K562 (cell line): ENCODE measurements around the gene ZNF791. TPM values are rescaled to one million over a fixed set of nuclear protein-coding genes. Genes with fewer than 3 reads are reported as not detected.

Experiments used
- ATAC-seq: fragments of 200-7000 bp; cut with Tn5 transposase; 3 replicates; pipeline ENCODE4 v1.9.1; 2020; ENCODE audit warnings: moderate library complexity
- BruUV-seq: library from RNA; stranded (reverse); fragments of 400-500 nt; replicated peaks from 2 replicates; lab custom pipeline; 2021; lab: Mats Ljungman, UMichigan
- CTCF ChIA-PET: fragments of 300-600 bp; formaldehyde crosslinking; extraction: SDS; loops from one replicate; lab custom pipeline; 2021; ENCODE audit warnings: low intra/inter-chr PET ratio; lab: Yijun Ruan, JAX
- POLR2A ChIA-PET: fragments of 300-600, 350-650 bp; sonication (Branson Sonifier 250); formaldehyde crosslinking; extraction: SDS; loops from one replicate; lab custom pipeline; 2021; ENCODE audit warnings: antibody characterized with exemption, inconsistent platforms; lab: Yijun Ruan, JAX
- DNase-seq, 4 experiments: peaks; one replicate each; pipeline versions ENCODE4 v3.0.0 to v3.0.0-alpha.2; 2011 to 2018; ENCODE audit warnings: low spot score in 3 of 4, mixed read lengths in 3 of 4; ENCODE audit errors: extremely low read depth in 1 of 4
- FAIRE-seq: peaks from 2 replicates; lab custom pipeline; 2011; peaks lifted over from hg19 to GRCh38; lab: Jason Lieb, UNC
- H2AFZ ChIP-seq: 2 replicates; pipeline ENCODE4 v1.6.0; 2011; ENCODE audit warnings: low read depth, low read length, control low read depth, inconsistent platforms
- H3K27ac ChIP-seq: fragments of 200-600 bp; 3 replicates; pipeline ENCODE4 v1.8.0; 2011; ENCODE audit warnings: low read depth, mild to moderate bottlenecking, control low read depth, inconsistent platforms, low read length, moderate library complexity, mixed read lengths; ENCODE audit errors: extremely low read depth
- H3K27me3 ChIP-seq, 2 experiments: fragments of 300-600 bp in 1 of 2; 2 replicates in 1 of 2; 3 replicates in 1 of 2; pipeline versions ENCODE4 v1.6.0 to v1.8.0; 2011; ENCODE audit warnings: inconsistent platforms in 2 of 2, low read length in 2 of 2, mild to moderate bottlenecking in 1 of 2, mixed read lengths in 1 of 2, moderate library complexity in 1 of 2; ENCODE audit not compliant: control insufficient read depth in 2 of 2, insufficient read depth in 2 of 2
- H3K36me3 ChIP-seq: fragments of 300-600 bp; 3 replicates; pipeline ENCODE4 v1.8.0; 2011; ENCODE audit warnings: mild to moderate bottlenecking, low read length, inconsistent platforms; ENCODE audit not compliant: control insufficient read depth, insufficient read depth
- H3K4me1 ChIP-seq, 2 experiments: fragments of 200-600 bp in 1 of 2; replicated peaks in 1 of 2; 2 replicates in 1 of 2; 3 replicates in 1 of 2; pipeline versions ENCODE4 v1.5.1 to v1.8.0; 2011; ENCODE audit warnings: inconsistent platforms in 2 of 2, low read length in 2 of 2, mild to moderate bottlenecking in 1 of 2, mixed read lengths in 1 of 2, moderate library complexity in 1 of 2; ENCODE audit not compliant: control insufficient read depth in 2 of 2, insufficient read depth in 2 of 2
- H3K4me2 ChIP-seq: 2 replicates; pipeline ENCODE4 v1.6.1; 2011; ENCODE audit warnings: low read length, control low read depth, inconsistent platforms, mixed read lengths; ENCODE audit not compliant: insufficient read depth
- H3K4me3 ChIP-seq: fragments of 200-600 bp; sonication (generic), shearing (Covaris generic); 2 replicates; pipeline ENCODE4 v1.5.1; 2016; ENCODE audit warnings: control low read depth, inconsistent platforms
- H3K79me2 ChIP-seq: fragments of 200-600 bp; 3 replicates; pipeline ENCODE4 v1.8.0; 2011; ENCODE audit warnings: low read length, inconsistent platforms; ENCODE audit not compliant: control insufficient read depth, insufficient read depth
- H3K9ac ChIP-seq, 2 experiments: 2 replicates each; pipeline versions ENCODE4 v1.6.0 to v1.6.1; 2011; ENCODE audit warnings: low read depth in 2 of 2, low read length in 2 of 2, control low read depth in 1 of 2, inconsistent platforms in 1 of 2, mild to moderate bottlenecking in 1 of 2, mixed read lengths in 1 of 2; ENCODE audit not compliant: insufficient read depth in 1 of 2
- H3K9me1 ChIP-seq: one replicate; pipeline ENCODE4 v1.6.0; 2011; ENCODE audit warnings: inconsistent platforms, mild to moderate bottlenecking, low read length, moderate library complexity; ENCODE audit not compliant: control insufficient read depth, insufficient read depth
- H3K9me3 ChIP-seq: replicated peaks from 2 replicates; pipeline ENCODE4 v1.5.1; 2011; ENCODE audit warnings: low read depth, low read length, inconsistent platforms; ENCODE audit not compliant: control insufficient read depth, insufficient read depth
- H4K20me1 ChIP-seq: replicated peaks from 2 replicates; pipeline ENCODE4 v1.6.1; 2011; ENCODE audit warnings: low read length, inconsistent platforms, mixed read lengths; ENCODE audit not compliant: control insufficient read depth, insufficient read depth
- CHD7 ChIP-seq: fragments of 200-600 bp; sonication (generic); IDR thresholded peaks from one replicate; pipeline ENCODE4 v1.6.1; 2012; ENCODE audit warnings: mild to moderate bottlenecking, low read depth, low read length, inconsistent platforms
- HINFP ChIP-seq: fragments of 450-650 bp; conservative IDR thresholded peaks from 2 replicates; pipeline ENCODE4 v1.6.1; 2016; ENCODE audit warnings: missing genetic modification characterization, low read depth, mild to moderate bottlenecking, control low read depth, missing compliant biosample characterization
- MYNN ChIP-seq, 2 experiments: sonication (generic); formaldehyde crosslinking in 1 of 2; IDR thresholded peaks; 2 replicates each; pipeline versions ENCODE4 v1.5.0 to v1.6.1; 2016 to 2020; ENCODE audit warnings: antibody characterized with exemption in 1 of 2, missing genetic modification reagents in 1 of 2
- NFIC ChIP-seq: fragments of 450-650 bp; IDR thresholded peaks from 2 replicates; pipeline ENCODE4 v1.6.1; 2017; ENCODE audit warnings: mild to moderate bottlenecking, inconsistent platforms
- STAT5A ChIP-seq: IDR thresholded peaks from 2 replicates; pipeline ENCODE4 v1.6.1; 2012; ENCODE audit warnings: low read length, inconsistent platforms, borderline replicate concordance
- THRA ChIP-seq: fragments of 450-650 bp; IDR thresholded peaks from 2 replicates; pipeline ENCODE4 v1.6.1; 2017; ENCODE audit warnings: mild to moderate bottlenecking, moderate library complexity
- ZNF212 ChIP-seq: fragments of 450-650 bp; formaldehyde crosslinking; IDR thresholded peaks from 2 replicates; pipeline ENCODE4 v1.4.0; 2020; ENCODE audit warnings: mild to moderate bottlenecking
- WGBS: fragments of 100-300 bp; shearing (Covaris generic); methylation state at CpG from one replicate; pipeline ENCODE4 v1.1.6; 2016; ENCODE audit warnings: low coverage, mixed read lengths; ENCODE audit not compliant: insufficient coverage; ENCODE audit errors: missing lambda C conversion rate; 5-methylcytosine and 5-hydroxymethylcytosine counted together
- in situ Hi-C: fragments of 300-500 bp; cut with MboI; formaldehyde crosslinking; loops from 4 replicates; pipeline ENCODE4 v1.15.0; 2018; ENCODE audit warnings: inconsistent platforms, mixed read lengths
- intact Hi-C: fragments of 100-400 bp; cut with micrococcal nuclease; formaldehyde crosslinking; loops from 2 replicates; pipeline ENCODE4 v1.14.2; 2022
- polyA plus RNA-seq, 8 experiments: library from polyadenylated mRNA; depleted of rRNA in 4 of 8; stranded (reverse) in 5 of 8; unstranded in 3 of 8; fragments of >200 nt; fragmentation: Nextera tagmentation in 2 of 8; fragmentation: Illumina TruSeq in 1 of 8; extraction: Ambion mirVana in 2 of 8; extraction: Trizol in 1 of 8; gene quantifications; 2 replicates each; pipeline versions ENCODE4 v1.2.1 to v1.2.3, GENCODE V29; 2011 to 2014; ENCODE audit warnings: inconsistent platforms in 1 of 8, missing spikeins in 1 of 8
- total RNA-seq, 7 experiments: library from RNA; depleted of rRNA in 6 of 7; stranded (reverse); fragments of >200 nt in 6 of 7; fragmentation: Illumina TruSeq in 2 of 7; extraction: Trizol in 2 of 7; gene quantifications; 2 replicates each; pipeline versions ENCODE4 v1.2.1 to v1.2.3, GENCODE V29; 2011 to 2021; ENCODE audit warnings: low replicate concordance in 1 of 7

ZNF791 gene
- total and polyA plus RNA-seq, 9 of the 15 experiments (the other 6 are each of a cell fraction or from before 2014, with no cell fraction given), result 7.8 to 22.7 (median 13.1) TPM

GRCh38 chr19:12647047-12647446, 36.3 kb downstream of the ZNF791 start:
- ChIA-PET CTCF (interaction anchor here (0.7 kb wide), 1 partner anchor 189 kb away, joined by 3 read pairs; no protein-coding TSS in a partner anchor), POLR2A (interaction anchor here (0.6 kb wide), 1 partner anchor 26 kb away, joined by 4 read pairs; no protein-coding TSS in a partner anchor)
- Histone ChIP-seq H3K4me1 (peaks cover 2 to 27% of the 10 kb centered on the region in 2 experiments; a peak in 4 of 5 replicates), H4K20me1 (no peaks in the 10 kb centered on the region), H3K9me1 (no peaks in the 10 kb centered on the region), H3K36me3 (no peaks in the 10 kb centered on the region; the same call in 2 of the 3 replicates), H3K9me3 (no peaks in the 10 kb centered on the region), H3K79me2 (no peaks in the 10 kb centered on the region), H3K4me2 (peak overlapping the region; percentile 71), H3K4me3 (peak overlapping the region; percentile 48; the same call in 1 of the 2 replicates), H3K9ac (no peak overlapping the region), H3K27ac (no peak overlapping the region), H3K27me3 (no peaks in the 10 kb centered on the region), H2AFZ (no peak overlapping the region)
- no peak for DNase-seq
- no peak for ATAC-seq
- 62% methylated on average over 7 of the region's 8 CpGs for WGBS
- intact Hi-C loops, result no loop called here
- BruUV-seq, result no TSS peak
- in situ Hi-C loops, result no loop called here
- no peak for FAIRE-seq
- peak; percentile 16 for TF ChIP-seq NFIC
- no peak for TF ChIP-seq MYNN (IDR thresholded peaks at IDR 0.05)
- no peak for TF ChIP-seq MYNN (CRISPR knock-in tag; IDR thresholded peaks at IDR 0.05)
- TF ChIP-seq CHD7, result no peak
- no peak for TF ChIP-seq HINFP (tag)
- no peak for TF ChIP-seq THRA
- no peak for TF ChIP-seq ZNF212
- no peak for TF ChIP-seq STAT5A
